Measurements from ENCODE around the gene PHKB. TPM values are rescaled to one million over a fixed set of nuclear protein-coding genes. Genes with fewer than 3 reads are reported as not detected.

PHKB gene
- total and polyA plus RNA-seq, 2 of the 8 experiments (the other 6 are each of a cell fraction or from before 2014, with no cell fraction given): 18.6 to 38.3 TPM

GRCh38 chr16:47467501-47467900 is 6.4 kb downstream of the PHKB start (continued):
- TF ChIP-seq KDM4A (IDR thresholded peaks at IDR 0.05; ENCODE audit: low read depth, low read length, severe bottlenecking) (no peak), SIX5 (IDR thresholded peaks at IDR 0.05; ENCODE audit: low read depth, low read length) (no peak), CTBP2 (IDR thresholded peaks at IDR 0.05; ENCODE audit: borderline replicate concordance, insufficient read depth, insufficient read length, low read length) (no peak)

Data from H1 (cell line).